Activated T-cell treated with anti-CD3 and anti-CD28 coated beads for 48 hours (primary cell): ENCODE data around the gene MYO1C.
"Not testable (repeated sequence)": the region's sequence is repeated elsewhere in the genome, so short reads cannot be mapped to it uniquely, and the experiment has no call there.

ENCODE experiments used
- DNase-seq: peaks from one replicate; pipeline ENCODE4 v3.0.0-alpha.2; 2020; ENCODE audit warnings: low read depth

The MYO1C gene

DNA sequence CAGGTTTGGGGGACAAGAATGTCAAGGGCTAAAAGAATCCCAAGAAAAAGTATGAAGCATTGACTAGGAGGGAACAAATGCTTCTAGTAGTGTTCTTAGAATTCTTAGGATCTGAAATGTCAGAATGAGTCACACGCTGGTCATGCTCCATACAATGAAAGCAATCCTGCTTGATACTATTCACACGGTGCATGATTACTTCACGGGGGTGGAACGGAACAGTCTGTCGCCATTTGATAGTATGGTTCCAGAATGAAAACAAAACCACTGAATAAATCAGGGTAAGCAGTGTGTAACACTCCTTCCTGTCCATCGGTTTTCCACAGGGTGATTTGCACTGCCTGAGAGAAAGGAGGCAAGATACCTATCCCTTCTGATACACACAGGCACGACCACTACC is 69.6 kb downstream of the MYO1C start:
- no peak for DNase-seq

DNA sequence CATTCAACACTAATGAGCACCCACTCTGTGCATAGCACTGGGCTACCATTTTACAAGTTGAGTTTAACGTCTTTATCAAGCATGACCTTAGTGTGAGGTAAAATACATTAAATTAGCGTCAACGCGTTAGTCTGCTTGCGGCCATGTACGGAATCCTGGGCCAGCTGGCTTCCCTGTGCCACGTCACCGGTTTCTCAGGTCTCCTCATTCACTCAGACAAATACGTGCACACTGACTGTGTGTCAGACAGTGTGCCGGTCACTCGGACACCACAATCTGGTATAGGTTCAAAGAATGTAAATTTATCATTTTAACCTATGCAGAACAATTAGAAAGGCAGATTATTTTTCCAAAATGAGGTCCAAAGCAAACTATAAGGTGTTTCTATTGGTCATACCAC is 71.0 kb downstream of the MYO1C start:
- DNase-seq, result no peak

DNA sequence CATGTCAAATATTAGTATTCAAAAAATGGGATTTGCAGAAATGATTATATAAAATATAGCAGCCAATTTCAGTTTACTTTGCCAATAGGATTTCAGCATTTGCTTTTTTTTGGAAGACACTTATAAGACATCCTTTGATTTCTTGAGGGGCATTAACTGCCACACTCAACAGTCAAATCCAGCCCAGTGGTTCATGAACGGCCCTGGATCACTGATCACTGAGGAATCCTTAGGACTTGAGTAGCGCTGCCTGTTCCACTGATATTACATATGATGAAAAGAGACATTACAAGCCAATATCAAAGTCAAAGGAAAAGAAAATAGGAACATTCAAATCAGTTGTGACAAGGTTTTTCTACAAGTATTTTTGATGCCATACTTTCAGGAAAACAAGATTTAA is 71.5 kb downstream of the MYO1C start:
- DNase-seq, result no peak

DNA sequence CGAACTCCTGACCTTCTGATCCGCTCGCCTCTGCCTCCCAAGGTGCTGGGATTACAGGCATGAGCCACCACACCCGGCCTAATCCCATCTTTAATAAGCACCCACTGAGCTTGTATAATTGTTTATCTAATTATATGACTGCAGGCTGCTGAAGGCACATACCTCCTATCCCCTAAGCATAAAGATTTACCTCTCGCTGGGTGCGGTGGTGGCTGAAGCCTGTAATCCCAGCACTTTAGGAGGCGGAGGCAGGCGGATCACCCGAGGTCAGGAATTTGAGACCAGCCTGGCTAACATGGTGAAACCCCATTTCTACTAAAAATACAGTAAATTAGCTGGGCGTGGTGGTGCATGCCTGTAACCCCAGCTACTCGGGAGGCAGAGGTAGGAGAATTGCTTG is 72.3 kb downstream of the MYO1C start:
- DNase-seq, result no peak

DNA sequence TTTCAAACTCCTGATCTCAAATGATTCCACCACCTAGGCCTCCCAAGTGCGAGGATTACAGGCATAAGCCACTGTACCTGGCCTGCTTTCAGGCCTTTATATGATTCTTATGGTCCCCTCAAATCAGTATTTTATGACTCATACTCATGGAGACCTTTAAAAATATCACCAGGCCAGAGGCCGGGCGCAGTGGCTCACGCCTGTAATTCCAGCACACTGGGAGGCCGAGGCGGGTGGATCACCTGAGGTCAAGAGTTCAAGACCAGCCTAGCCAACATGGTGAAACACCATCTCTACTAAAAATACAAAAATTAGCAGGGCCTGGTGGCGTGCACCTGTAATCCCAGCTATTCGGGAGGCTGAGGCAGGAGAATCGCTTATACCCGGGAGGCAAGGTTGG is 74.0 kb downstream of the MYO1C start:
- DNase-seq, result not testable (repeated sequence)

DNA sequence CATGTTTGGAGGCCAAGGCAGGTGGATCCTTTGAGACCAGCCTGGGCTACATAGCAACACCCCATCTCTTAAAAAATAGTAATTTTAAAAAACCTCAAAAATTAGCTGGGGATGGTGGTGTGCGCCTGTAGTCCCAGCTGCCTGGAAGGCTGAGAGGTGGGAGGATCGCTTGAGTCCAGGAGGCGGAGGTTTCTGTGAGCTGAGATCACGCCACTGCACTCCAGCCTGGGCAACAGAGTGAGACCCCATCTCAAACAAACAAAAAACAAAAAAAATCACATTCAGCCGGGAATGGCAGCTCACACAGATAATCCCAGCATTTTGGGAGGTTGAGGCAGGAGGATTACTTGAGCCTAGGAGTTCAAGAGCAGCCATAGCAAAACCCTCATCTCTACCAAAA is 76.1 kb downstream of the MYO1C start:
- no peak for DNase-seq

DNA sequence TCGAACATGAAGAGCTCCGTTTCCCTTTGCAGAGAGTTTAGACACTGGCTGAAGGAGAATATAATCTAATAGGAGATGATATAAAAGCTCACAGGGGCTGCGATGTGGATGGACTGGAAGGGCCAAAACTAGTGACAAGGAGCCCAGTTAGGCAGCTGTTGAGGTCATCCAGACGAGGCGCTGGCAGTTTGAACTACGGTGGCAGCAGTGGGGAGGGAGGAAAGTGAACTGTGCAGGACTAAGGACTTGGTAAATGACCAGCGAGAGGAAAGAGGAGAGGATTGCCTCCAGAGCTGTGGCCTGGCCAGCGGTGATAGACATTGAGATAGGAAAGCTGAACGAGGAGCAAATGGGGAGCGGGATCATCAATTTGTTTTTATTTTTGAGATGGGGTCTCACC is 77.9 kb downstream of the MYO1C start:
- no peak for DNase-seq
